IgD-negative memory B cell (primary cell): Measurements from ENCODE around the gene ADGRF5. TPM values are rescaled to one million over a fixed set of nuclear protein-coding genes. Genes with fewer than 3 reads are reported as not detected.

Experiments
- H3K27ac Mint-ChIP-seq, 3 donors: one replicate each; pipeline ENCODE4 v1.8.0; 2020 to 2022; ENCODE audit warnings: mild to moderate bottlenecking in 3 of 3, mixed read lengths in 3 of 3, moderate library complexity in 1 of 3
- H3K27me3 Mint-ChIP-seq: one replicate; pipeline ENCODE4 v1.8.0; 2021; ENCODE audit warnings: mixed read lengths
- H3K36me3 Mint-ChIP-seq: one replicate; pipeline ENCODE4 v1.8.0; 2020; ENCODE audit warnings: mild to moderate bottlenecking, mixed read lengths
- H3K4me1 Mint-ChIP-seq, 3 donors: one replicate each; pipeline ENCODE4 v1.8.0; 2020 to 2022; ENCODE audit warnings: mixed read lengths in 3 of 3, mild to moderate bottlenecking in 1 of 3
- H3K4me3 Mint-ChIP-seq, 4 donors: one replicate each; pipeline ENCODE4 v1.8.0; 2020 to 2022; ENCODE audit warnings: mild to moderate bottlenecking in 4 of 4, mixed read lengths in 4 of 4, moderate library complexity in 3 of 4
- H3K9me3 Mint-ChIP-seq, 3 donors: one replicate each; pipeline ENCODE4 v1.8.0; 2020 to 2021; ENCODE audit warnings: mixed read lengths in 3 of 3, mild to moderate bottlenecking in 1 of 3
- polyA plus RNA-seq: library from polyadenylated mRNA; unstranded; fragments of 300-500 nt; fragmentation: Illumina TruSeq; gene quantifications from one replicate; pipeline ENCODE4 v1.2.3, GENCODE V29; 2021

ADGRF5 gene
- polyA plus RNA-seq, 1 donor from 2014 or later = not detected

DNA sequence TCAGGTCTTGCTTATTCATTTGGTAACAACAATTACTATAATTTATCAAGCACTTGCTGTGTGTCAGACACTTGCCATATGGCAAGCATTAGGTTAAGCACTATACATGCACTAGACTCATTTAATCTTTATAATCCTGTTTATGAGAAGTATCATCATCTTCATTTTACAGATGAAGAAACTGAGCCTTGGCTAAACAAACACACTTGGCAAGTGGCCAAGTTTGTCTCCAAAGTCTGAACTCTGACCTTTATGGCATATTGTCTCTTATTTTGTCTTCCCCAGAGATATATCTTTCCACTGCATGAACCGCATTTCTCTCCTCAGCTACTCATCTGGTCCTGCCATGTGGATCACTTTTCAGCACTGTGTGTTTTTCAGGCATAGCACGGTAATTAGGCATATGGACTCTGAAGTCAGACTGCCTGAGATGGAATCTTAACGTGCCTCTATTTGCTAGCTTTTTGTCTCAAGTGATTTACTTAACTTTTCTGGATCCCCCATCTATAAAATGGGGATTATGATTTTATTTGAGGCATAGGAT is 4.7 kb downstream of the ADGRF5 start:
- Mint-ChIP-seq H3K27me3 (no peaks in the 10 kb centered on the region), H3K9me3 (no peaks in the 10 kb centered on the region), H3K4me3 (no peak overlapping the region), H3K4me1 (peaks cover 0 to 2% (median 0%) of the 10 kb centered on the region in 3 donors), H3K36me3 (no peaks in the 10 kb centered on the region), H3K27ac (no peak overlapping the region)

DNA sequence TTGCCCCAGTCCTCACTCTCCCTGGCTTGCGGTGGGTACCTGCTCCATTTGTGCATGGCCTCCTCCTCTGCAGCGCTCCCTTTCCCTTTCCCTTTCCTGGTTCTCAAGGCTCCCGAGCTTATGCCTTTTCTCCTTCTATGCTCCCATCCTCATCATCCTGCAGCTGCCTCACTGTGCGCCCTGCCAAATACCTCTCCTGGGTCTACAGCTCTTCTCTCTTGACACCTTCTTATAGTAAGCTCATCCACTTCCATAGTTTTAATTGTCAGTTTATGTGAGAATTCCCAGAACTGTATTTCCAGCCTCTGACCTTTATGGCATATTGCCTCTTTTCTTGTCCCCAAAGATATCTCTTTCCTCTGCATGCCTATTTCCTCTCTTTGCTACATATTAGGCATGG is 5.9 kb downstream of the ADGRF5 start:
- no peaks in the 10 kb centered on the region for H3K36me3 Mint-ChIP-seq
- no peaks in the 10 kb centered on the region for H3K27me3 Mint-ChIP-seq
- peaks cover 0 to 3% (median 0%) of the 10 kb centered on the region in 3 donors for H3K4me1 Mint-ChIP-seq
- H3K27ac Mint-ChIP-seq = no peak overlapping the region
- no peak overlapping the region for H3K4me3 Mint-ChIP-seq
- H3K9me3 Mint-ChIP-seq = no peaks in the 10 kb centered on the region

DNA sequence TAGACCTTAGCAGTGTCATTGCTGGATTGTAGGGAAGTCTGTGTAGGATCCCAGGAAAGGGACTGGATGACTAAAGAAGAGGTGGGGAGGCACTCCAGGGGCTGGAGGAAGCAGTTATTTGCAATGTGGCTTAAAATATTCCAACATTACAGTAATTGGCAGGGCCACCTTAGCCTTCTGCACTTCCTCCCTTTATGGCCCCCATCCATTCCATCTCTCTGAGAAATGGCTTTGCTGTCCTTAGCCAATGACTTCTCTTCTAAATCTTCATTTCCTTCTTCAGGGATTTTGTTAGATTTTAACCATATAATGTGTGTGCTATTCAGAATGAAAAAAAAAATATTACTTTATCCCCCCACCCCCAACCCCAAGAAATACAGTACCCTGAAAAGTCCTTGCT is 6.4 kb downstream of the ADGRF5 start:
- Mint-ChIP-seq H3K4me3 (no peak overlapping the region), H3K9me3 (no peaks in the 10 kb centered on the region), H3K27ac (no peak overlapping the region), H3K4me1 (peaks cover 0 to 3% (median 0%) of the 10 kb centered on the region in 3 donors), H3K36me3 (no peaks in the 10 kb centered on the region), H3K27me3 (no peaks in the 10 kb centered on the region)

GRCh38 chr6:46914279-46914810 is 7.4 kb downstream of the ADGRF5 start:
- H3K9me3 Mint-ChIP-seq = no peaks in the 10 kb centered on the region
- no peak overlapping the region for H3K27ac Mint-ChIP-seq
- no peaks in the 10 kb centered on the region for H3K36me3 Mint-ChIP-seq
- peaks cover 0 to 3% (median 0%) of the 10 kb centered on the region in 3 donors for H3K4me1 Mint-ChIP-seq
- H3K4me3 Mint-ChIP-seq = no peak overlapping the region
- no peaks in the 10 kb centered on the region for H3K27me3 Mint-ChIP-seq

- H3K9me3 Mint-ChIP-seq = no peaks in the 10 kb centered on the region
- H3K36me3 Mint-ChIP-seq = no peaks in the 10 kb centered on the region
- H3K4me1 Mint-ChIP-seq = peaks cover 0 to 3% (median 0%) of the 10 kb centered on the region in 3 donors
- no peak overlapping the region for H3K4me3 Mint-ChIP-seq
- peaks cover 2% of the 10 kb centered on the region for H3K27me3 Mint-ChIP-seq
- H3K27ac Mint-ChIP-seq = no peak overlapping the region
These were observed 12.4 kb downstream of the ADGRF5 start for GRCh38 chr6:46909371-46909770.

DNA sequence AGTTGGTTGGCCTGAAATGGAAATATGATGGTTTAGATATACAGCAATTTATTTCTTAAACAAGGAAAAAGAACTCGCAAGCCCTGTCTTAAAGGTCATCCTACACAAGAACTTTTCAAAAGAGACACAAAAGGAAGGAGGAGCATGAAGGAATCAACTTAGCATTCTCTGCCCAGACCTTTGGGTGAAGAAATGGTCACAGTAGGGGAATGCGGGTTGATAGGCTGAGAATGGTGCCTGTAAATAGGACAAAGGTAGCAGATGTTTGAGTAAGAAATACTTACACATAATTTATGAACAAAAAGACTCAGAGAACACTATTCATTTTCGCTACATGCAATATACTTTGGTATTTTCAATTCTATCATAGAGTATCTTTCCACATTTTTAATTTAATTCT is 15.0 kb downstream of the ADGRF5 start:
- no peak overlapping the region for H3K4me3 Mint-ChIP-seq
- peaks cover 0 to 1% (median 0%) of the 10 kb centered on the region in 3 donors for H3K4me1 Mint-ChIP-seq
- peaks cover 2% of the 10 kb centered on the region for H3K27me3 Mint-ChIP-seq
- no peak overlapping the region for H3K27ac Mint-ChIP-seq
- H3K9me3 Mint-ChIP-seq = peaks cover 0 to under 1% (median 0%) of the 10 kb centered on the region in 3 donors
- H3K36me3 Mint-ChIP-seq = no peaks in the 10 kb centered on the region

DNA sequence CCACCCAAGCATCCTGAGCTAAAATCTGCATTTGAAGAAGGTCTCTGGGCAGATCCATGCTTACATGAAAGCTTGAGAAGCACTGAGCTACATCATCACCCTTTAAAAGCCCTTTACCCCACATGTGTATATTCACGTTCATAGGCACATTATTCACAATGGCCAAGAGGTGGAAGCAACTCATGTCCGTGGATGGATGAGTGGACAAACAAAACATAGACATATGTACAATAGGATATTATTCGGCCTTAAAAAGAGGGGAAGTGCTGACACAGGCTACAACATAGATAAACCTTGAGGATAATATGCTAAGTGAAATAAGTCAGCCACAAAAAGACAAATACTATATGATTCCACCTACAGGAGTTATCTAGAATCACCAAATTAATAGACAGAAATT is 17.6 kb downstream of the ADGRF5 start:
- Mint-ChIP-seq H3K9me3 (peaks cover 0 to 2% (median 0%) of the 10 kb centered on the region in 3 donors), H3K36me3 (no peaks in the 10 kb centered on the region), H3K27me3 (peaks cover 9% of the 10 kb centered on the region), H3K4me1 (no peaks in the 10 kb centered on the region), H3K4me3 (no peak overlapping the region), H3K27ac (no peak overlapping the region)

GRCh38 chr6:46903175-46903574 is 18.6 kb downstream of the ADGRF5 start:
- Mint-ChIP-seq H3K36me3 (no peaks in the 10 kb centered on the region), H3K4me1 (no peaks in the 10 kb centered on the region), H3K9me3 (peaks cover 0 to 2% (median 2%) of the 10 kb centered on the region in 3 donors), H3K4me3 (no peak overlapping the region), H3K27ac (no peak overlapping the region), H3K27me3 (peaks cover 10% of the 10 kb centered on the region)

GRCh38 chr6:46901882-46902314 is 19.8 kb downstream of the ADGRF5 start:
- peaks cover 0 to 3% (median 2%) of the 10 kb centered on the region in 3 donors for H3K9me3 Mint-ChIP-seq
- H3K27ac Mint-ChIP-seq = no peak overlapping the region
- H3K4me1 Mint-ChIP-seq = no peaks in the 10 kb centered on the region
- no peaks in the 10 kb centered on the region for H3K36me3 Mint-ChIP-seq
- H3K4me3 Mint-ChIP-seq = no peak overlapping the region
- peaks cover 10% of the 10 kb centered on the region for H3K27me3 Mint-ChIP-seq

DNA sequence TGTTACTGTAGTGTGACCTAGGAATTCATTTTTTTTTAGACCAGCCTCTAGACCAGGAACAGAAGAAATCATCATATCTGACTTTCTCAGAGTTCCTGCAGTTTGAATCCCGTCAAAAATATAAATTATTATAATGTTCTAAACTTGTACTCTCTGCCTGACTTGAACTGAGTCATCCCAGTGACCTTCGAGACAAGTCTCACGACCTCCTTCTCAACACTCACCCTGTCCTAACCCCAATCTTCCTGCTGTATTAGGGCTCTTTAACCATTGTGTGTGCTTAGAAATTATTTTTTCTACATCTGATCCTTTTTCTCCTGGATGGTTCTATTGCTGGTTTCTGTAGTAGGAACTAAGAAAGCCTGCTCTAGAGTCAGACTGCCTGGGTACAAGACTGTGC is 21.5 kb downstream of the ADGRF5 start:
- no peak overlapping the region for H3K27ac Mint-ChIP-seq
- H3K36me3 Mint-ChIP-seq = no peaks in the 10 kb centered on the region
- no peaks in the 10 kb centered on the region for H3K4me1 Mint-ChIP-seq
- peaks cover 15% of the 10 kb centered on the region for H3K27me3 Mint-ChIP-seq
- no peak overlapping the region for H3K4me3 Mint-ChIP-seq
- H3K9me3 Mint-ChIP-seq = peaks cover 0 to 3% (median 2%) of the 10 kb centered on the region in 3 donors

DNA sequence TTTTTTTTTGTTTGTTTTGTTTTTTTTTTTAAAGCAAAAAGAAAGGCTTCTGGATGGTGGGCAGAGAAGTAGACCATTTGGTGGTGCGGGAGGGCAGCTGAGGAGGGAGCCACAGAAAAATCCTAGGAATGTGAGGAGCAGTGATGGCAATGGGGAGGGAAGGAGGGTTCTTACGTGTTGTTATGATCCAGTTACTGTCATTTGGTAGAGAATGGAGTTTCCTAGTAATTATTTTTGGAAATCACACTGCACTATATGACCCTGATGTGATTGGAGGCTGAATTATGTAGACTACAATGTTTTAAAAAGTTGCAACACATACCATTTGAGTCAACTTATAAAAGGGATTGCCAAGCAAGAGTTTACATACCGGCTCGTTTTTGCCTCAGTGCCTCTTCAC is 22.1 kb downstream of the ADGRF5 start:
- Mint-ChIP-seq H3K9me3 (peaks cover 0 to 3% (median 2%) of the 10 kb centered on the region in 3 donors), H3K4me3 (no peak overlapping the region), H3K27me3 (peaks cover 14% of the 10 kb centered on the region), H3K36me3 (no peaks in the 10 kb centered on the region), H3K4me1 (no peaks in the 10 kb centered on the region), H3K27ac (peak overlapping the region in 1 of 3 donors; percentile 12)

DNA sequence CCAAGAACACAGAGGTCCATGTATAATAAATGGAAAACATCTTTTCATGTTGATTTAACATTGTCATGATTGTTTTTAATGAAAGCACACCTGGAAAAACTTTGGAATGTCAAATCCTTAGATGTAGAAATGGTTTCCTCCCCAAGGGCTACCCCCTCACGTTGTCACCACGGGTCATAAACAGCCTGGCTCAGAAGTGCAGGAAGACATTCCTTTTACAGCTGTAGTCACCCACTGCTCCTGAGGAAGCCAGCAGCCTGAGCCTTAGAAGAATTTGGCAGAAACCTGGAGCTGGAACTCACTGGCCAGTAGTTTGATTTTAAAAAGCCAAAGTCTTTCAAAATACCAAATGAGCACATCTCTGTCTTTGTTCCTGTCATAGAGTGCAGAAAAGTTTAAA is 23.7 kb downstream of the ADGRF5 start:
- Mint-ChIP-seq H3K36me3 (no peaks in the 10 kb centered on the region), H3K9me3 (peaks cover 0 to 3% (median 2%) of the 10 kb centered on the region in 3 donors), H3K27ac (no peak overlapping the region), H3K4me1 (no peaks in the 10 kb centered on the region), H3K27me3 (peaks cover 14% of the 10 kb centered on the region), H3K4me3 (no peak overlapping the region)

DNA sequence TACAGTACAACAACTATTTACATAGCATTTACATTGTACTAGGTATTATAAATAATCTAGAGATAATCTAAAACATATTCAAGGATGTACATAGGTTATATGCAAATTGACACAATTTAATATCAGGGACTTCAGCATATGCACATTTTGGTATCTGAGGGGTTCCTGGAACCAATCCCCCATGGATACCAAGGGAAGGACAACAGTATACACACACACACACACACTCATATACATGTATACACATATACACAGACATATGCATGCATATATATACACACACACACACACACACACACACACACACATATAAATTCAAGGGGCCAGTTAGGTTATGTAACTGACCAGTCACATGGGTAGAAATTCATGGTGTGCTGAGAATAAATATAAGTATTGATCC is 24.9 kb downstream of the ADGRF5 start:
- Mint-ChIP-seq H3K4me3 (no peak overlapping the region), H3K9me3 (peaks cover 0 to 3% (median 2%) of the 10 kb centered on the region in 3 donors), H3K27me3 (peaks cover 14% of the 10 kb centered on the region), H3K36me3 (no peaks in the 10 kb centered on the region), H3K27ac (no peak overlapping the region), H3K4me1 (no peaks in the 10 kb centered on the region)

GRCh38 chr6:46895930-46896329 is 25.8 kb downstream of the ADGRF5 start:
- peaks cover 0 to 3% (median 0%) of the 10 kb centered on the region in 3 donors for H3K9me3 Mint-ChIP-seq
- H3K27me3 Mint-ChIP-seq = peaks cover 10% of the 10 kb centered on the region
- H3K27ac Mint-ChIP-seq = no peak overlapping the region
- no peak overlapping the region for H3K4me3 Mint-ChIP-seq
- H3K4me1 Mint-ChIP-seq = no peaks in the 10 kb centered on the region
- H3K36me3 Mint-ChIP-seq = no peaks in the 10 kb centered on the region

DNA sequence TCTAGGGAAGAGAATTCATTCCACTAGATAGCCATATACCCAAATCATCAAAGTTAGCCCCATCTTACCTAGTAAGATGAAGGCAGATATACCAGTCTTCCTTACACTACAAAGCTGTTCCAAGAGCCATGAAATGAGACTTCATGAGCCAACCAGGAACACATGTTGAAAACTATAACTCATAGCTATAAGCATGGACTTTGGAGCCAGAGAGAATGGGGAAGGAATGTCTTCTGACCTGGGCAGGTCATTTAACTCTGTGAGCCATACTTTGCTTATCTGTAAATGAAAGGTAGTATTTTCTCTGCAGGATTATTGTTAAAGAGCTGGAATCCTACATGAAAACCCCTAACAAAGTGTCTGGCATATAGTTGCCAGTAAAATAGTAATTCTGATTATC is 27.3 kb downstream of the ADGRF5 start:
- no peak overlapping the region for H3K27ac Mint-ChIP-seq
- H3K27me3 Mint-ChIP-seq = peaks cover 9% of the 10 kb centered on the region
- no peaks in the 10 kb centered on the region for H3K4me1 Mint-ChIP-seq
- H3K36me3 Mint-ChIP-seq = no peaks in the 10 kb centered on the region
- peaks cover 0 to 3% (median 0%) of the 10 kb centered on the region in 3 donors for H3K9me3 Mint-ChIP-seq
- H3K4me3 Mint-ChIP-seq = no peak overlapping the region

- H3K27me3 Mint-ChIP-seq = peaks cover 5% of the 10 kb centered on the region
- H3K4me3 Mint-ChIP-seq = no peak overlapping the region
- H3K9me3 Mint-ChIP-seq = peaks cover 0 to 3% (median 0%) of the 10 kb centered on the region in 3 donors
- no peaks in the 10 kb centered on the region for H3K36me3 Mint-ChIP-seq
- H3K4me1 Mint-ChIP-seq = no peaks in the 10 kb centered on the region
- H3K27ac Mint-ChIP-seq = no peak overlapping the region
These were observed 28.1 kb downstream of the ADGRF5 start for GRCh38 chr6:46893648-46894047.
